ENCODE measurements around the gene CST1. TPM values are rescaled to one million over a fixed set of nuclear protein-coding genes. Genes with fewer than 3 reads are reported as not detected.
"Not testable (repeated sequence)": the region's sequence is repeated elsewhere in the genome, so short reads cannot be mapped to it uniquely, and the experiment has no call there.

CST1 gene
- total RNA-seq, result not detected

- not testable (repeated sequence) for DNase-seq
Measured at GRCh38 chr20:23750786-23751185, at the start of gene CST1. Gene CST1, minus strand, starts transcription at chr20:23750935. Its CDS starts 69 bp downstream, at chr20:23750866.

DNA sequence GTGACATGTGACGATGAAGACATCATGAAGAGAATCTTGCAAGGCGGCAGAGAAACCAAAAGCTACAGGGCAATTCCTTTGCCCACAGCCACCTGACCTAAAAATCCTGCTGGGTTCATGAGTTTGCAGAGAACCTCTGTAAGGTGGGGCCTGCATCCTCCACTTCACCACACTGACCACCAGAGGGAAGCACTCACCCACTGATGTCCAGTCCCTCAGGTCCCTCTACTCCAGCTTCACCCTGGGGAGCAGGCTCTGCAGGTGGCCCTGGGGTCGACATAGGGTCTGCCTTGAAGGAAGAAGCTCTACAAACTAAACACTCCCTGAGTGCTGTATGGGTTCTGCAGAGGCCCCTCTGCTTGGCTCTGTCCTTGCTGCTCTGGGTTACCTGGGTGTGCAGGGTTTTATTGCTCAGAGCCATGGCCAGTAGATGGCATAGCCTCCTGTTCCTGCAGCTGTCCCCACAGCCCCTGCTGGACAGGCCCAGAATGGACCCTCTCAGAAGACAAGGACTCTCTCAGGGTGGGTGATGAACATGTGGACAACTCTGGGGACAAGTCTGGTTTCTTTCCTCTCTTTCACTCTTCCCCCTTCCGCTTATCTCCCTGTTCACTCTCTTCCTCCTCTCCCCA, 48.6 kb upstream of the CST1 start:
- DNase-seq, result peak; percentile 8

- no peak for DNase-seq
Measured at GRCh38 chr20:23795526-23795925, 44.8 kb upstream of the CST1 start.

GRCh38 chr20:23794841-23795240, 44.1 kb upstream of the CST1 start:
- DNase-seq, result no peak

GRCh38 chr20:23794065-23794464, 43.3 kb upstream of the CST1 start:
- DNase-seq, result no peak

- DNase-seq, result no peak
Measured at GRCh38 chr20:23783447-23783846, 32.7 kb upstream of the CST1 start.

DNA sequence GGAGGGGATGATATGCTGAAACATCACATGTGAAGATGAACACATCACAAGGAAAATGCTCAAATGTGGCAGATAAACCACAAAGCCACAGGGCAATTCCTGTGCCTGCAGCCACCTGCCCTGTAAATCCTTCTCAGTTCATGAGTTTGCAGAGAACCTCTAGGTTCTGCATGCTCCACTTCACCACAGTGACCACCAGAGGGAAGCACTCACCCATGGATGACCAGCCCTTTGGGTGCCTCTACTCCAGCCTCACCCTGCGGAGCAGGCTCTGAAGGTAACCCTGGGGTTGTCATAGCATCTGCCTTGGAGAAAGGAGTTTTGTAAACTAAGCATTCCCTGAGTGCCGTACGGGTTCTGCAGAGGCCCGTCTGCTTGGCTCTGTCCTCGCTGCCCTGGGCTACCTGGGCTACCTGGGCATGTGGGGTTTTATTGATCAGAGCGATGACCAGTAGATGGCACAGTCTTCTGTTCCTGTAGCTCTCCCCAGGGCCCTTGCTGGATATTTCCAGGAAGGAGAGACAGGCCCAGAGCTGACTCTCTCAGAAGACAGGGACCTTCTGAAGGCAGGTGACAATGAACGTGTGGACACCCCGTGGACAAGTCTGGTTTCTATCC, 31.7 kb upstream of the CST1 start:
- DNase-seq, result peak; percentile 6

DNA sequence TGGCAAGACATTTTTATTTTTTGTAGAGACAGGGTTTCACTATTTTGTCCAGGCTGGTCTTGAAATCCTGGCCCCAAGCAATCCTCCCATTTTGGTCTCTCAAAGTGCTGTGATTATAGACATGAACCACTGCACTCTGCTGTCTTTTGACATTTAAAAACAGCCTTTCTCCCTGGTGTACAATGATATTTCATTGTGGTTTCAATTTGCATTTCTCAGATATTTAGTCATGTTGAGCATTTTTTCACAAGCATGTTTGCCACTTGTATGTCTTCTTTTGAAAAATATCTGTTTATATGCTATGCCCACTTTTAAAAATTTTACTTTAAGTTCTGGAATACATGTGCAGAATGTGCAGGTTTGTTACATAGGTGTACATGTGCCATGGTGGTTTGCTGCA, 27.9 kb upstream of the CST1 start:
- not testable (repeated sequence) for DNase-seq

- not testable (repeated sequence) for DNase-seq
Measured at GRCh38 chr20:23777380-23777779, 26.6 kb upstream of the CST1 start.

DNA sequence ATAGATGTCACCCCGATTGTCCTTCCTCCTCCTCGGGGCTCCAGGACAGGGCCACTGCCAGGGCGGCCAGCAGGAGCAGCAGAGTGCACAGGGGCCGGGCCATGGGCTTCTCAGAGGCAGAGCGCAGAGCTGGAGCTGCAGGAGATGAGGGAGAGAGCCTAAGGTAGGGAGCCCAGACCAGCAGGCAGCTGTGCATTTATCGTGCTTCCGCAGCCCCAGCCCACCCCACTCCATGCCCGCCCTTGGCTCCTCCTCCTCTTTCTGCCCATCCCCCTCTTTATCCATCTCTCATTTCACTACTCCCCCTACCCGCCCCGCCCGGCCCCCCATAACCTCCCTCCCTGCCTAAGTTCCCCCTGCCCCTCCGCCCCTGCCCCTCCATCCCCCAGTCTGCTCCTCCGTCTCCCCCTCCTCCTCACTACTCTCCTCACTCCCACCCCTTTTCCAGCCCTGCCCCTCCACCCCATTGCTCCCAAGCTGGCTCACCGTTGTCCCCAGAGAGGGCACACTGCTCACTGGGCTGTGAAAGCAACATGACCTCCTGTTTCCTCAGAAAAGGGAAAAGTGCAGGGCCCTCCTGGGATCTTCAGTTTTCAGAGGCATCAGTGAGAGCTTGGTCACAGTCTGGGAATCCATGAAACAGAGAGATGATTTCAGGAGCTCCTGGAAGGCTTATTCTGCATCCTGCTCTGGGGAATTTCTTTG, 25.5 kb upstream of the CST1 start:
- no peak for DNase-seq

- no peak for DNase-seq
Measured at GRCh38 chr20:23774081-23774480, 23.3 kb upstream of the CST1 start.

- DNase-seq, result no peak
Measured at GRCh38 chr20:23773579-23773978, 22.8 kb upstream of the CST1 start.

DNA sequence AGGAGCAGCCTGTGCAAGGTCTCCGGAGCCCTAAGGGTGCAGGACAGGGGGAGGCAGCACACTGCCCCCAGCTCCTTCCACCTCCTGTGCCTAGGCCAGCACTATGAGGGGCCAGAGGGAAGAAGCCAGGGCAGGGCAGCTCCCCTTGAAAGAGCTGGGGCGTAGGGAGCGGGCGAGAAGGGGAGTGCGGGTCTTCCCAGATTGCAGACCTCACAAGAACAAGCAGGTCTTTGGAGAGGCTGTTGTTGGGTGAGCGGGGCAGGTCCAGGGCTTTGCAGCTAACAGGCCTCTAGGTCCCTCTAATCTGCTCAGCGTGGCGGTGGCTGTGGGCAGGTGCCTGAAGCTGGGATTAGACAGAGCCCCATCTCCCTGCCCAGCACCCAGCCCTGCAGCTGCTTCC, 22.4 kb upstream of the CST1 start:
- no peak for DNase-seq

- no peak for DNase-seq
Measured at GRCh38 chr20:23772074-23772473, 21.3 kb upstream of the CST1 start.

GRCh38 chr20:23770384-23770783, 19.6 kb upstream of the CST1 start:
- no peak for DNase-seq

GRCh38 chr20:23768520-23768919, 17.8 kb upstream of the CST1 start:
- DNase-seq, result not testable (repeated sequence)

GRCh38 chr20:23766531-23766930, 15.8 kb upstream of the CST1 start:
- DNase-seq, result no peak

- DNase-seq, result no peak
Measured at GRCh38 chr20:23765578-23765977, 14.8 kb upstream of the CST1 start.

- DNase-seq, result not testable (repeated sequence)
Measured at GRCh38 chr20:23764630-23765029, 13.9 kb upstream of the CST1 start.

DNA sequence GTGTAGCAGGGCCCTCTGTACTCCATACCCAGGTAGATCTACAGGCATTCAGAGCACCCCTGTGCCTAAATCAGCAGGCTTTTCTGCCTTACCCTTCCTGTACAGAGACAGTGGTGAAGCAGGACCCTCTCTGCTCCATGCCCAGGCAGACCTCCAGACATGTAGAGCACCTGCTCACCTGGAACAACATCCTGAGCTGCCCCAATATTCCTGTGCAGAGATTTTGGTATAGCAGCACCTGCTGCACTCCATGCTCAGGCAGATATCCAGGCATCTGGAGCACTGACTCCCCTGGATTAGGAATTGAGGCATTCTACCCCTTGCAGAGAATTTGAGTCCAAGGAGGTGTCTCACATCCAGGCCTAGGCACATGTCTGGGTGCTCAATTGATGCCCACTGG, 12.6 kb upstream of the CST1 start:
- DNase-seq, result no peak

DNA sequence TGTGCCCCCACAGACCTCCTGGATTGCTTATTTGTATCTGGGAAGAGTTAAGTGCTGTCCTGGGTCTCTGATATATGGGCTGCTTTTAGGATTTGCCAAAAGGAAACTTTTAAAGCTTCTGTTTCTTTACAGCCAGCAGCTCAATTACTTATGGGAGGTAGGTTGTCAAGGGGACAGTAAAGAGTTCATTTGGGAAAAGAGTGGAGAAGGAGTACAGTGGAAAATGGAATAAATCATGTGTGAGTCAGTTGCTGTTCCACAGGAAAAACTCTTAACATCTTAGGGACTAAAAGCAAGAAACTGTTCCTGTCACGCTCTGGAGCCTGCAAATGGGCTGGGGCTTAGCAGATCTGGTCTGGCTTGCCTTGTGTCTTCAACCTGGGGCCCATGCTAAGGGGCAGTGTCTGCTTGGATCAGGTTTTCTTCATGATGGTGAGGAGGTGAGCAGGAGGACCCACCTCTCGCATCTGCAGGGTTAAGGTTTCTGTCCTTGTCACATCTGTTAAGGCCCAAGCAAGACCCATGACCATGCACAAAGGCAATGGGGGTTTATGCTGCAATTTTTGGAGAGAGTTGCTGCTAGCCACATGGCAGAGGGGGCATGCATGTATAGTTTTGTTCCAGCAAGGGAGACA, 8.7 kb upstream of the CST1 start:
- no peak for DNase-seq

DNA sequence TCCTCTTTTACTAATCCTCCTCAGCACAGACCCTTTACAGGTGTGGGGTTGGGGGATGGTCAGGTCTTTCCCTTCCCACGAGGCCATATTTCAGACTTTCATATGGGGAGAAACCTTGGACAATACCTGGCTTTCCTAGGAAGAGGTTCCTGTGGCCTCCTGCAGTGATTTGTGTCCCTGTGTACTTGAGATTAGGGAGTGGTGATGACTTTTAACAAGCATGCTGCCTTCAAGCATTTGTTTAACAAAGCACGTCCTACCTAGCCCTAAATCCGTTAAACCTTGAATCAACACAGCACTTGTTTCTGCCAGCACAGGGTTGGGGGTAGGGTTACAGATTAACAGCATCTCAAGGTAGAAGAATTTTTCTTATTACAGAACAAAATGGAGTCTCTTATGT, 6.1 kb upstream of the CST1 start:
- peak; percentile 29 for DNase-seq

DNA sequence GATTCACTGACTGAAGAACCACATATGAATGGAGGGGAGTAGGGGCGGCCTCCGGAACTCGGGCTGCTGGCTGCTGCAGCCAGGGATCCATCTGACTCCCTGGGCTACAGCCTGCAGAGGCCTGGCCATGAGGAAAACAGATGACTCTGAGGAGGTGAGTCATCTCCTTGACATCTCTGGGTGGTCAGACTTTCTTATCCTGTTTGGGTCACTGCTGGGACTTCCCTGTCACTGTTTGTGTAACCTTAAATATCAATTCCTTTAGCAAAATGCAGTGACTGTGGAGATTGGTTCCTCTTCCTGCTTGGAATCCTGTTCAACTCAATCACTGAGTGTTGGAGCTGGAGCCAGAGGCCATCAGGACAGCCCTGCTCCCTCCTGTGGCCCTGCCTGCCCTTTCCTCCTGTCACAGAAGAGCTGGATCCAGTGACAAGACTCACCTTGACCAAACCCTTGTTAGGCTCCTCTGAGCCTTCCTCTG, 4.4 kb upstream of the CST1 start:
- not testable (repeated sequence) for DNase-seq
